22Rv1 (cell line): ENCODE data around the gene SLIT3.

Experiments used
- ZFX ChIP-seq: fragments of 450-650 bp; IDR thresholded peaks from 2 replicates; pipeline ENCODE4 v1.6.1; 2017; ENCODE audit warnings: antibody characterized with exemption, borderline replicate concordance
- TF ChIP-seq, protein P1 (sequence below): fragments of 450-650 bp; IDR thresholded peaks from 2 replicates; pipeline ENCODE4 v1.5.1; 2017; ENCODE audit warnings: mild to moderate bottlenecking

DNA sequence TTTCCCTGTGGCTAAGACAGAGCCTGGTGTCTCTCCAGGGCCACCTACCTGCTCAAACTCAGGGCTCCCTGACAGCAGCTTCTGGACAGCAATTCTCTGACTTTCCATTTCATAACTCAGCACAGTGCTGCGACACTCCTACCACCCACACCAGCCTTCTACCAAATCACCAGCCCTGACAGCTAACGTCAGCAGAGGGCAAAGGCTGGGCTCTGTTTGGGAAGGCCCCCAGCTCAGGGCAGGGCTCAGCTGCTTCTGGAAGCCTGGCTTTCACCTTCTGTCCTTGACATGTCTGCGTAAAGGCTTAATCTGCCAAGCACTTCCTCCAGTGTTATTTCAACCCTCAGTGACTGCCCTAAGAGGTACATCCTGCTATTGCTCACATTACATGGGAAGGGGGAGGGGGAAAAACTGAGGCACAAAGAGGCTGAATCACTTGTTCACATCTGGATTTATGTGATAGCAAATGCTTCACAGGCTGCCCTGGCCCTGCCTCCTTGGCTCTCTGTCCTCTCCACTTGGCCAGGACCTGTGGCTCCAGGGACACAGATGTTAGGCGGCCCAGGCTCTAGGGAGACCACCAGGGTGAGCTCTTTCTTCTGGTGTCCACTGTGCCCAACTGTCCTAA is 619.3 kb downstream of the SLIT3 start:
- TF ChIP-seq, protein P1, sequence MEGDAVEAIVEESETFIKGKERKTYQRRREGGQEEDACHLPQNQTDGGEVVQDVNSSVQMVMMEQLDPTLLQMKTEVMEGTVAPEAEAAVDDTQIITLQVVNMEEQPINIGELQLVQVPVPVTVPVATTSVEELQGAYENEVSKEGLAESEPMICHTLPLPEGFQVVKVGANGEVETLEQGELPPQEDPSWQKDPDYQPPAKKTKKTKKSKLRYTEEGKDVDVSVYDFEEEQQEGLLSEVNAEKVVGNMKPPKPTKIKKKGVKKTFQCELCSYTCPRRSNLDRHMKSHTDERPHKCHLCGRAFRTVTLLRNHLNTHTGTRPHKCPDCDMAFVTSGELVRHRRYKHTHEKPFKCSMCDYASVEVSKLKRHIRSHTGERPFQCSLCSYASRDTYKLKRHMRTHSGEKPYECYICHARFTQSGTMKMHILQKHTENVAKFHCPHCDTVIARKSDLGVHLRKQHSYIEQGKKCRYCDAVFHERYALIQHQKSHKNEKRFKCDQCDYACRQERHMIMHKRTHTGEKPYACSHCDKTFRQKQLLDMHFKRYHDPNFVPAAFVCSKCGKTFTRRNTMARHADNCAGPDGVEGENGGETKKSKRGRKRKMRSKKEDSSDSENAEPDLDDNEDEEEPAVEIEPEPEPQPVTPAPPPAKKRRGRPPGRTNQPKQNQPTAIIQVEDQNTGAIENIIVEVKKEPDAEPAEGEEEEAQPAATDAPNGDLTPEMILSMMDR, result no peak
- no peak for TF ChIP-seq ZFX
